H9 (cell line): Measurements from ENCODE around the gene CCNY. TPM values are rescaled to one million over a fixed set of nuclear protein-coding genes. Genes with fewer than 3 reads are reported as not detected.
A peak's percentile ranks its signal among the peaks of the same experiment; 100 is the strongest.

ENCODE experiments used
- DNase-seq: peaks from one replicate; pipeline ENCODE4 v3.0.0-alpha.2; 2017
- H2AFZ ChIP-seq: one replicate; pipeline ENCODE4 v1.6.1; 2013; ENCODE audit warnings: mild to moderate bottlenecking, low read length, control low read depth, moderate library complexity
- H2AK5ac ChIP-seq: 2 replicates; pipeline ENCODE4 v1.6.1; 2013; ENCODE audit warnings: low read length, control low read depth, mixed read lengths; ENCODE audit not compliant: insufficient read length
- H2BK120ac ChIP-seq: one replicate; pipeline ENCODE4 v1.6.1; 2013; ENCODE audit warnings: low read depth, mild to moderate bottlenecking, low read length, control low read depth, inconsistent platforms; ENCODE audit not compliant: poor library complexity, severe bottlenecking
- H2BK12ac ChIP-seq: 2 replicates; pipeline ENCODE4 v1.6.1; 2013; ENCODE audit warnings: low read length, control low read depth, mixed read lengths, low read depth; ENCODE audit not compliant: insufficient read length
- H2BK15ac ChIP-seq: 2 replicates; pipeline ENCODE4 v1.6.1; 2013; ENCODE audit warnings: low read depth, low read length, control low read depth
- H2BK20ac ChIP-seq: one replicate; pipeline ENCODE4 v1.6.1; 2013; ENCODE audit warnings: low read depth, mild to moderate bottlenecking, low read length, control low read depth, inconsistent platforms; ENCODE audit not compliant: poor library complexity, severe bottlenecking
- H2BK5ac ChIP-seq: 2 replicates; pipeline ENCODE4 v1.6.1; 2013; ENCODE audit warnings: low read length, control low read depth, mixed read lengths; ENCODE audit not compliant: insufficient read length
- H3K14ac ChIP-seq: 2 replicates; pipeline ENCODE4 v1.6.1; 2013; ENCODE audit warnings: low read length, control low read depth; ENCODE audit not compliant: insufficient read depth
- H3K18ac ChIP-seq: 2 replicates; pipeline ENCODE4 v1.6.1; 2013; ENCODE audit warnings: low read depth, mild to moderate bottlenecking, mixed read lengths, low read length, control low read depth; ENCODE audit not compliant: insufficient read length
- H3K23ac ChIP-seq: 2 replicates; pipeline ENCODE4 v1.6.1; 2013; ENCODE audit warnings: low read length, control low read depth, mixed read lengths, low read depth; ENCODE audit not compliant: insufficient read length
- H3K23me2 ChIP-seq: 2 replicates; pipeline ENCODE4 v1.6.1; 2013; ENCODE audit warnings: low read depth, mild to moderate bottlenecking, mixed read lengths, low read length, control low read depth; ENCODE audit not compliant: insufficient read length, poor library complexity, severe bottlenecking
- H3K27ac ChIP-seq: 2 replicates; pipeline ENCODE4 v1.5.1; 2013; ENCODE audit warnings: low read length, control low read depth, mixed read lengths, low read depth; ENCODE audit not compliant: insufficient read length
- H3K27me3 ChIP-seq: 2 replicates; pipeline ENCODE4 v1.6.1; 2013; ENCODE audit warnings: low read length, control low read depth, inconsistent platforms; ENCODE audit not compliant: insufficient read depth
- H3K4ac ChIP-seq: 2 replicates; pipeline ENCODE4 v1.6.1; 2013; ENCODE audit warnings: low read depth, mild to moderate bottlenecking, control low read depth, inconsistent platforms, low read length, moderate library complexity
- H3K4me1 ChIP-seq: 2 replicates; pipeline ENCODE4 v1.6.1; 2013; ENCODE audit warnings: low read length, control low read depth, inconsistent platforms; ENCODE audit not compliant: insufficient read depth
- H3K4me2 ChIP-seq: 2 replicates; pipeline ENCODE4 v1.6.1; 2013; ENCODE audit warnings: low read length, control low read depth, mixed read lengths; ENCODE audit not compliant: insufficient read length, insufficient read depth
- H3K56ac ChIP-seq: 2 replicates; pipeline ENCODE4 v1.6.1; 2013; ENCODE audit warnings: low read depth, mild to moderate bottlenecking, mixed read lengths, low read length, control low read depth; ENCODE audit not compliant: insufficient read length
- H3K79me1 ChIP-seq: 2 replicates; pipeline ENCODE4 v1.6.1; 2013; ENCODE audit warnings: low read depth, mild to moderate bottlenecking, moderate library complexity, low read length, control low read depth, inconsistent platforms; ENCODE audit not compliant: insufficient read depth, poor library complexity, severe bottlenecking
- H3K79me2 ChIP-seq: 2 replicates; pipeline ENCODE4 v1.6.1; 2013; ENCODE audit warnings: low read length, control low read depth, inconsistent platforms; ENCODE audit not compliant: insufficient read depth
- H3K9ac ChIP-seq: 2 replicates; pipeline ENCODE4 v1.6.1; 2013; ENCODE audit warnings: low read length, control low read depth, mixed read lengths; ENCODE audit not compliant: insufficient read length; ENCODE audit errors: extremely low read depth
- H3K9me3 ChIP-seq: one replicate; pipeline ENCODE4 v1.6.1; 2013; ENCODE audit warnings: low read depth, low read length, inconsistent platforms; ENCODE audit not compliant: control insufficient read depth
- H3T11ph ChIP-seq: one replicate; pipeline ENCODE4 v1.6.1; 2013; ENCODE audit warnings: mild to moderate bottlenecking, low read length, control low read depth, inconsistent platforms
- H4K20me1 ChIP-seq: one replicate; pipeline ENCODE4 v1.6.1; 2013; ENCODE audit not compliant: control insufficient read depth, insufficient read length, insufficient read depth
- H4K5ac ChIP-seq: 2 replicates; pipeline ENCODE4 v1.6.1; 2013; ENCODE audit warnings: low read depth, mild to moderate bottlenecking, mixed read lengths, low read length, control low read depth; ENCODE audit not compliant: insufficient read length
- H4K8ac ChIP-seq: replicated peaks from 2 replicates; pipeline ENCODE4 v1.6.1; 2013; ENCODE audit warnings: low read length, control low read depth, mixed read lengths, low read depth; ENCODE audit not compliant: insufficient read length
- H4K91ac ChIP-seq: 2 replicates; pipeline ENCODE4 v1.6.1; 2013; ENCODE audit warnings: low read depth, mild to moderate bottlenecking, moderate library complexity, mixed read lengths, low read length, control low read depth; ENCODE audit not compliant: insufficient read length
- H3K27ac Mint-ChIP-seq, 3 experiments: 2 replicates in 2 of 3; 3 replicates in 1 of 3; pipeline ENCODE4 v1.8.0; 2020 to 2021; ENCODE audit warnings: mixed read lengths in 3 of 3, mild to moderate bottlenecking in 1 of 3, moderate library complexity in 1 of 3
- H3K27me3 Mint-ChIP-seq: 2 replicates; pipeline ENCODE4 v1.8.0; 2021; ENCODE audit warnings: low read depth, mild to moderate bottlenecking, moderate library complexity, mixed read lengths
- H3K36me3 Mint-ChIP-seq, 3 experiments: 2 replicates in 2 of 3; 3 replicates in 1 of 3; pipeline ENCODE4 v1.8.0; 2020 to 2021; ENCODE audit warnings: low read depth in 3 of 3, mixed read lengths in 3 of 3; ENCODE audit not compliant: insufficient read depth in 1 of 3
- H3K4me1 Mint-ChIP-seq, 2 experiments: 2 replicates each; pipeline ENCODE4 v1.8.0; 2020; ENCODE audit warnings: mixed read lengths in 2 of 2
- H3K4me3 Mint-ChIP-seq, 2 experiments: 2 replicates in 1 of 2; 3 replicates in 1 of 2; pipeline ENCODE4 v1.8.0; 2020 to 2021; ENCODE audit warnings: mild to moderate bottlenecking in 2 of 2, mixed read lengths in 2 of 2, moderate library complexity in 1 of 2
- H3K9me3 Mint-ChIP-seq, 2 experiments: 2 replicates in 1 of 2; 3 replicates in 1 of 2; pipeline ENCODE4 v1.8.0; 2020; ENCODE audit warnings: mild to moderate bottlenecking in 2 of 2, mixed read lengths in 2 of 2, moderate library complexity in 1 of 2
- WGBS: extraction: QIAGEN DNeasy Blood & Tissue Kit; methylation state at CpG from one replicate; pipeline ENCODE4 v1.1.7; 2013; ENCODE audit warnings: missing lambda C conversion rate, low lambda C conversion rate, mixed read lengths; ENCODE audit not compliant: insufficient read length; ENCODE audit errors: extremely low coverage; 5-methylcytosine and 5-hydroxymethylcytosine counted together
- total RNA-seq: library from RNA; stranded (reverse); gene quantifications from 2 replicates; pipeline ENCODE4 v1.2.1, GENCODE V29; 2021
- TF ChIP-seq, protein P1 (sequence below): fragments of 200-600 bp; sonication (generic); conservative IDR thresholded peaks from 3 replicates; pipeline ENCODE4 v1.8.0; 2021; ENCODE audit warnings: antibody characterized with exemption, mild to moderate bottlenecking

The CCNY gene
- total RNA-seq, 1 experiment from 2014 or later = 62.1 TPM

DNA sequence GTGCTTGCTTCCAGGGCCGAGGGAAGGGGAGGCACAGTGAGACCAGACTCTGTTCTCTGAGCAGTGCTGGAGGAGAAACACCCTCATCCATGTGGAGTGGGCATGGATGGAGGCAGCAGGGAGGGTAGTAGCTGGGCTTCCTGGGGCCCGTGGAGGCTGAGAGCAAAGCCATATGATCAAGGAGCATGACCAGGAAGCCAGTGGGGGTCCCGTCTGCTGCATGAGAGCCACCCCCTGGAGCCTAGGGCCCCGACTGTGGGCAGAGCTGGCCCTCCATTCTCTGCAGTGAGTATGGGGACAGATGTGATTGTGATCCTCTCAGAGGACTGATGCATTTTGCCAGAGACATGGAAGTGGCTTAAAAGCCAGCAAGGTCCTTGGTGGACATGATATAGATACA, 61.6 kb downstream of the CCNY start:
- H3K27me3 Mint-ChIP-seq = no peaks in the 10 kb centered on the region
- no peak overlapping the region for H2BK5ac ChIP-seq
- TF ChIP-seq, protein P1, sequence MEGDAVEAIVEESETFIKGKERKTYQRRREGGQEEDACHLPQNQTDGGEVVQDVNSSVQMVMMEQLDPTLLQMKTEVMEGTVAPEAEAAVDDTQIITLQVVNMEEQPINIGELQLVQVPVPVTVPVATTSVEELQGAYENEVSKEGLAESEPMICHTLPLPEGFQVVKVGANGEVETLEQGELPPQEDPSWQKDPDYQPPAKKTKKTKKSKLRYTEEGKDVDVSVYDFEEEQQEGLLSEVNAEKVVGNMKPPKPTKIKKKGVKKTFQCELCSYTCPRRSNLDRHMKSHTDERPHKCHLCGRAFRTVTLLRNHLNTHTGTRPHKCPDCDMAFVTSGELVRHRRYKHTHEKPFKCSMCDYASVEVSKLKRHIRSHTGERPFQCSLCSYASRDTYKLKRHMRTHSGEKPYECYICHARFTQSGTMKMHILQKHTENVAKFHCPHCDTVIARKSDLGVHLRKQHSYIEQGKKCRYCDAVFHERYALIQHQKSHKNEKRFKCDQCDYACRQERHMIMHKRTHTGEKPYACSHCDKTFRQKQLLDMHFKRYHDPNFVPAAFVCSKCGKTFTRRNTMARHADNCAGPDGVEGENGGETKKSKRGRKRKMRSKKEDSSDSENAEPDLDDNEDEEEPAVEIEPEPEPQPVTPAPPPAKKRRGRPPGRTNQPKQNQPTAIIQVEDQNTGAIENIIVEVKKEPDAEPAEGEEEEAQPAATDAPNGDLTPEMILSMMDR = no peak
- H3K79me1 ChIP-seq = peaks cover 15% of the 10 kb centered on the region
- no peak overlapping the region for H3K23ac ChIP-seq
- H2AK5ac ChIP-seq = no peak overlapping the region
- H3K4ac ChIP-seq = no peak overlapping the region
- H3K36me3 Mint-ChIP-seq = no peaks in the 10 kb centered on the region; a peak in 1 of 7 replicates
- no peak for DNase-seq
- H3K27ac Mint-ChIP-seq = peak overlapping the region in 2 of 3 experiments; percentile 34; a peak in 3 of 7 replicates
- no peak overlapping the region for H2AFZ ChIP-seq
- no peak overlapping the region for H4K8ac ChIP-seq
- no peak overlapping the region for H4K5ac ChIP-seq
- H3K4me3 Mint-ChIP-seq = no peak overlapping the region
- no peaks in the 10 kb centered on the region for H3K27me3 ChIP-seq
- H2BK15ac ChIP-seq = no peak overlapping the region
- peaks cover 71 to 74% of the 10 kb centered on the region in 2 experiments for H3K4me1 Mint-ChIP-seq
- H3K79me2 ChIP-seq = peaks cover 17% of the 10 kb centered on the region; the same call in 1 of the 2 replicates
- no peak overlapping the region for H4K91ac ChIP-seq
- H3K18ac ChIP-seq = no peak overlapping the region
- no CpG with 5 or more reads among the region's 4 CpGs for WGBS
- H3K9me3 ChIP-seq = no peaks in the 10 kb centered on the region
- H4K20me1 ChIP-seq = no peaks in the 10 kb centered on the region
- H3T11ph ChIP-seq = no peak overlapping the region
- no peak overlapping the region for H3K27ac ChIP-seq
- no peak overlapping the region for H2BK120ac ChIP-seq
- H3K4me2 ChIP-seq = no peak overlapping the region
- no peaks in the 10 kb centered on the region for H3K9me3 Mint-ChIP-seq
- no peak overlapping the region for H3K9ac ChIP-seq
- no peak overlapping the region for H3K56ac ChIP-seq
- H2BK12ac ChIP-seq = no peak overlapping the region
- no peak overlapping the region; the same call in 1 of the 2 replicates for H3K14ac ChIP-seq
- H3K23me2 ChIP-seq = no peaks in the 10 kb centered on the region
- H3K4me1 ChIP-seq = peaks cover 27% of the 10 kb centered on the region; the same call in 1 of the 2 replicates
- H2BK20ac ChIP-seq = no peak overlapping the region
